ENCODE data around the gene SLC29A3. TPM values are rescaled to one million over a fixed set of nuclear protein-coding genes. Genes with fewer than 3 reads are reported as not detected.

SLC29A3 gene
- total RNA-seq, 1 experiment from 2014 or later, result 9.2 TPM

- H3K18ac ChIP-seq (ENCODE audit: insufficient read length, low read depth, low read length), result no peak overlapping the region
- no peak overlapping the region for H3T11ph ChIP-seq (ENCODE audit: low read length)
- peaks cover 3% of the 10 kb centered on the region for H3K23me2 ChIP-seq (ENCODE audit: insufficient read length, low read depth, low read length, poor library complexity, severe bottlenecking)
- no peak overlapping the region for H3K4ac ChIP-seq (ENCODE audit: low read depth, low read length)
- Mint-ChIP-seq H3K4me1 (peaks cover 56 to 63% of the 10 kb centered on the region in 2 experiments), H3K36me3 (ENCODE audit: insufficient read depth in 1 of 3, low read depth in 3 of 3) (peaks cover 8 to 18% (median 12%) of the 10 kb centered on the region in 3 experiments; a peak in 6 of 7 replicates), H3K27me3 (ENCODE audit: low read depth) (peaks cover 2% of the 10 kb centered on the region; the same call in 1 of the 2 replicates), H3K4me3 (no peak overlapping the region), H3K9me3 (no peaks in the 10 kb centered on the region), H3K27ac (peak overlapping the region in 2 of 3 experiments; percentile 8 to 81; a peak in 3 of 7 replicates)
- WGBS (ENCODE audit: extremely low coverage, insufficient read length, low lambda C conversion rate), result no CpG with 5 or more reads among the region's 13 CpGs
- H3K9me3 ChIP-seq (ENCODE audit: control insufficient read depth, low read depth, low read length), result no peaks in the 10 kb centered on the region
- H2BK15ac ChIP-seq (ENCODE audit: low read depth, low read length), result no peak overlapping the region
- H2AFZ ChIP-seq (ENCODE audit: low read length), result no peak overlapping the region
- no peak overlapping the region for H3K27ac ChIP-seq (ENCODE audit: insufficient read length, low read depth, low read length)
- no peak overlapping the region for H4K8ac ChIP-seq (replicated peaks; ENCODE audit: insufficient read length, low read depth, low read length)
- H2BK20ac ChIP-seq (ENCODE audit: low read depth, low read length, poor library complexity, severe bottlenecking), result no peak overlapping the region
- H3K27me3 ChIP-seq (ENCODE audit: insufficient read depth, low read length), result no peaks in the 10 kb centered on the region; the same call in 1 of the 2 replicates
- H3K4me1 ChIP-seq (ENCODE audit: insufficient read depth, low read length), result peaks cover 4% of the 10 kb centered on the region; the same call in 1 of the 2 replicates
- H2BK120ac ChIP-seq (ENCODE audit: low read depth, low read length, poor library complexity, severe bottlenecking), result no peak overlapping the region
- no peaks in the 10 kb centered on the region for H4K20me1 ChIP-seq (ENCODE audit: control insufficient read depth, insufficient read depth, insufficient read length)
- H3K9ac ChIP-seq (ENCODE audit: extremely low read depth, insufficient read length, low read length), result no peak overlapping the region
- H3K56ac ChIP-seq (ENCODE audit: insufficient read length, low read depth, low read length), result no peak overlapping the region
- H2BK5ac ChIP-seq (ENCODE audit: insufficient read length, low read length), result no peak overlapping the region
- H3K4me2 ChIP-seq (ENCODE audit: insufficient read depth, insufficient read length, low read length), result no peak overlapping the region
- no peak overlapping the region for H2AK5ac ChIP-seq (ENCODE audit: insufficient read length, low read length)
- H3K23ac ChIP-seq (ENCODE audit: insufficient read length, low read depth, low read length), result no peak overlapping the region
- H3K79me2 ChIP-seq (ENCODE audit: insufficient read depth, low read length), result no peaks in the 10 kb centered on the region
- H4K5ac ChIP-seq (ENCODE audit: insufficient read length, low read depth, low read length), result no peak overlapping the region
- H4K91ac ChIP-seq (ENCODE audit: insufficient read length, low read depth, low read length), result no peak overlapping the region
- H3K14ac ChIP-seq (ENCODE audit: insufficient read depth, low read length), result no peak overlapping the region
- no peak for DNase-seq
- no peak overlapping the region for H2BK12ac ChIP-seq (ENCODE audit: insufficient read length, low read depth, low read length)
- no peaks in the 10 kb centered on the region for H3K79me1 ChIP-seq (ENCODE audit: insufficient read depth, low read depth, low read length, poor library complexity, severe bottlenecking)
- no peak for TF ChIP-seq CTCF (conservative IDR thresholded peaks at IDR 0.05)
Observed at GRCh38 chr10:71338728-71339495, 19.9 kb downstream of the SLC29A3 start.

Measured in H9 (cell line).